Hematopoietic multipotent progenitor cell (in vitro differentiated cells): ENCODE measurements around the gene PLA2G6. TPM values are rescaled to one million over a fixed set of nuclear protein-coding genes. Genes with fewer than 3 reads are reported as not detected.
"Not testable (repeated sequence)": the region's sequence is repeated elsewhere in the genome, so short reads cannot be mapped to it uniquely, and the experiment has no call there.

Experiments
- DNase-seq, 3 donors: peaks; one replicate each; pipeline ENCODE4 v3.0.0-alpha.2; 2011 to 2015; ENCODE audit warnings: low read depth in 2 of 3, low spot score in 2 of 3
- total RNA-seq: library from RNA; depleted of rRNA; stranded (reverse); fragments of >200 nt; gene quantifications from one replicate; pipeline ENCODE4 v1.2.3, GENCODE V29; 2012

Gene PLA2G6
- total RNA-seq, 1 donor: 143 TPM

- peak in 2 of 3 donors; percentile 51 to 60 for DNase-seq
Measured at GRCh38 chr22:38171927-38172831, 9.5 kb downstream of the PLA2G6 start.

GRCh38 chr22:38170469-38170868 is 11.2 kb downstream of the PLA2G6 start:
- no peak for DNase-seq

GRCh38 chr22:38169116-38169515 is 12.5 kb downstream of the PLA2G6 start:
- no peak for DNase-seq

GRCh38 chr22:38167988-38168407 is 13.6 kb downstream of the PLA2G6 start:
- DNase-seq: no peak

GRCh38 chr22:38165922-38166593 is 15.6 kb downstream of the PLA2G6 start:
- DNase-seq: no peak

- DNase-seq: no peak
Measured at GRCh38 chr22:38164551-38164918, 17.1 kb downstream of the PLA2G6 start.

GRCh38 chr22:38163844-38164550 is 17.6 kb downstream of the PLA2G6 start:
- no peak for DNase-seq

GRCh38 chr22:38162881-38163843 is 18.5 kb downstream of the PLA2G6 start:
- no peak for DNase-seq

GRCh38 chr22:38155703-38156102 is 25.9 kb downstream of the PLA2G6 start:
- DNase-seq: no peak

- DNase-seq: not testable (repeated sequence)
Measured at GRCh38 chr22:38154563-38154915, 27.1 kb downstream of the PLA2G6 start.

- DNase-seq: no peak
Measured at GRCh38 chr22:38153821-38154562, 27.6 kb downstream of the PLA2G6 start.

GRCh38 chr22:38151126-38151500 is 30.5 kb downstream of the PLA2G6 start:
- no peak for DNase-seq

GRCh38 chr22:38148245-38148644 is 33.4 kb downstream of the PLA2G6 start:
- DNase-seq: no peak

- not testable (repeated sequence) for DNase-seq
Measured at GRCh38 chr22:38146166-38146565, 35.5 kb downstream of the PLA2G6 start.

GRCh38 chr22:38144025-38144405 is 37.6 kb downstream of the PLA2G6 start:
- no peak for DNase-seq

- DNase-seq: no peak
Measured at GRCh38 chr22:38142606-38143005, 39.0 kb downstream of the PLA2G6 start.

GRCh38 chr22:38141217-38141973 is 40.2 kb downstream of the PLA2G6 start:
- no peak for DNase-seq

GRCh38 chr22:38139901-38140300 is 41.7 kb downstream of the PLA2G6 start:
- DNase-seq: no peak

GRCh38 chr22:38138961-38139360 is 42.7 kb downstream of the PLA2G6 start:
- DNase-seq: no peak
